HepG2 (cell line): ENCODE measurements around the gene PIP5K1A. TPM values are rescaled to one million over a fixed set of nuclear protein-coding genes. Genes with fewer than 3 reads are reported as not detected.
A peak's percentile ranks its signal among the peaks of the same experiment; 100 is the strongest.

Experiments
- CREM ChIP-seq, 2 experiments: sonication (generic) in 1 of 2; formaldehyde crosslinking in 1 of 2; IDR thresholded peaks; 2 replicates each; pipeline versions ENCODE4 v1.4.0 to v1.6.1; 2016 to 2020; ENCODE audit warnings: antibody characterized with exemption in 1 of 2, mild to moderate bottlenecking in 1 of 2, missing genetic modification reagents in 1 of 2
- MEIS2 ChIP-seq: sonication (generic); formaldehyde crosslinking; IDR thresholded peaks from 2 replicates; pipeline ENCODE4 v1.9.0; 2021; ENCODE audit warnings: mild to moderate bottlenecking, missing genetic modification reagents
- U2AF2 ChIP-seq: fragments of 200-400 bp; formaldehyde crosslinking; IDR thresholded peaks from 2 replicates; pipeline ENCODE4 v1.6.1; 2017; ENCODE audit warnings: low read depth, mild to moderate bottlenecking, low read length
- ZNF101 ChIP-seq: sonication (generic); formaldehyde crosslinking; IDR thresholded peaks from 2 replicates; pipeline ENCODE4 v1.4.0; 2020; ENCODE audit warnings: mild to moderate bottlenecking, low read depth, missing genetic modification reagents, borderline replicate concordance
- ZNF260 ChIP-seq: sonication (generic); formaldehyde crosslinking; IDR thresholded peaks from 2 replicates; pipeline ENCODE4 v1.4.0; 2020; ENCODE audit warnings: missing genetic modification reagents, low read depth, mild to moderate bottlenecking, borderline replicate concordance
- ZNF546 ChIP-seq: sonication (generic); formaldehyde crosslinking; conservative IDR thresholded peaks from 2 replicates; pipeline ENCODE4 v1.8.1; 2023; ENCODE audit warnings: mild to moderate bottlenecking, missing genetic modification reagents
- ZNF670 ChIP-seq: sonication (generic); formaldehyde crosslinking; IDR thresholded peaks from 2 replicates; pipeline ENCODE4 v1.8.0; 2022; ENCODE audit warnings: mild to moderate bottlenecking, missing genetic modification reagents, borderline replicate concordance
- ZNF777 ChIP-seq: sonication (generic); formaldehyde crosslinking; IDR thresholded peaks from 2 replicates; pipeline ENCODE4 v1.4.0; 2020; ENCODE audit warnings: missing genetic modification reagents
- polyA plus RNA-seq, 8 experiments: library from polyadenylated mRNA; depleted of rRNA in 3 of 8; stranded (reverse) in 7 of 8; unstranded in 1 of 8; fragments of >200 nt; fragmentation: Illumina TruSeq in 4 of 8; extraction: Trizol in 4 of 8; gene quantifications; 2 replicates each; pipeline versions ENCODE4 v1.2.1 to v1.2.3, GENCODE V29; 2011 to 2016; ENCODE audit warnings: low read depth in 4 of 8, missing spikeins in 1 of 8, mixed read lengths in 1 of 8; ENCODE audit not compliant: insufficient read depth in 1 of 8
- total RNA-seq, 5 experiments: library from RNA; depleted of rRNA; stranded (reverse); fragments of >200 nt; fragmentation: Illumina TruSeq; extraction: Trizol; gene quantifications; 2 replicates each; pipeline ENCODE4 v1.2.3, GENCODE V29; 2016; ENCODE audit warnings: low read depth in 1 of 5
- TF ChIP-seq, protein P1 (sequence below): sonication (generic); formaldehyde crosslinking; IDR thresholded peaks from 2 replicates; pipeline ENCODE4 v1.5.0; 2020; ENCODE audit warnings: missing genetic modification reagents
- TF ChIP-seq, protein P2 (sequence below): IDR thresholded peaks from 2 replicates; pipeline ENCODE4 v1.6.1; 2012; ENCODE audit warnings: low read length, improper control_type of control experiment
- TF ChIP-seq, protein P3 (sequence below): sonication (generic); formaldehyde crosslinking; IDR thresholded peaks from 2 replicates; pipeline ENCODE4 v1.4.0; 2020; ENCODE audit warnings: missing genetic modification reagents
- TF ChIP-seq, protein P4 (sequence below): sonication (generic); formaldehyde crosslinking; IDR thresholded peaks from 2 replicates; pipeline ENCODE4 v1.4.0; 2020; ENCODE audit warnings: missing genetic modification reagents
- TF ChIP-seq, protein P5 (sequence below): IDR thresholded peaks from 2 replicates; pipeline ENCODE4 v1.6.1; 2018; ENCODE audit warnings: missing genetic modification reagents, mild to moderate bottlenecking, missing compliant biosample characterization
- TF ChIP-seq, protein P6 (sequence below): sonication (generic); formaldehyde crosslinking; IDR thresholded peaks from 2 replicates; pipeline ENCODE4 v1.8.0; 2022; ENCODE audit warnings: missing genetic modification reagents, low read depth, mild to moderate bottlenecking, borderline replicate concordance
- TF ChIP-seq, protein P7 (sequence below): IDR thresholded peaks from 2 replicates; pipeline ENCODE4 v1.6.1; 2016; ENCODE audit warnings: missing biosample characterization, missing genetic modification reagents, low read depth

PIP5K1A gene
- total and polyA plus RNA-seq, 2 of the 13 experiments (the other 11 are each of a cell fraction or from before 2014, with no cell fraction given): 45.3 to 65.1 TPM

DNA sequence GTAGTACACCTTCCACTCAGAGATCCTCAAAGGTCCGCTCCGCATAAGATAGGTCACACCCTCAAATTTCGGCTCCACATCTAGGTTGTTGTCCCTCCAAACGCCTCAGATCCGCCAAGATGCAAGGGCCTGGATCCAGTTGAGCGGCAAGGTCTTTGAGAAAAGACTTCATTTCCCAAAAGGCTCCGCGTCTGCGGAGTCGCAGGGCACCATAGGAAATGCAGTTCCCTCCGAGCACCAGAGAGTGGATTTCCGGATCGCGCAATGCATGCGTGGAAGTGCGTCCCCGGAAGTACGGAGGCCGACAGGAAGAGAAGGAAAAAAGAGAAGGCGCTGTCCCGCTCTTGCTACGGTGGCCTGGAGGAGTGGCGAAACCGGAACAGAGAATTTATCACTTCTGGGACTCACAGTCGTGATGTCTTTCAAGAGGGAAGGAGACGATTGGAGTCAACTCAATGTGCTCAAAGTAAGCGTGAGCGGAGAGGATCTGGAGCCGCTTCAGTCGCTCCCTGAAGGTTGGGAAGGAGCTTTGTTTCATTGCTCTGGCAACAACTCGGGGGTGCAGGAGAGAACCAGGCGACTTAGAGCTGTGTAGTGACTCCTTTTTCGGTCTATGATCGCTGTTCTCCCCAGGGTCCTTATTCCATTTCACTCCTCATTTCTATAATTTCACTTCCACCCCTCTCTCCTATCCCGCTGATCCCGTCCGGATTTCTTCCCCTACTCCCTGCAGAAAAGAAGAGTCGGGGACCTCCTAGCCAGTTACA, 32.4 kb upstream of the PIP5K1A start, which contains the start of the genes LYSMD1 and SCNM1 (continued):
- TF ChIP-seq, protein P1, sequence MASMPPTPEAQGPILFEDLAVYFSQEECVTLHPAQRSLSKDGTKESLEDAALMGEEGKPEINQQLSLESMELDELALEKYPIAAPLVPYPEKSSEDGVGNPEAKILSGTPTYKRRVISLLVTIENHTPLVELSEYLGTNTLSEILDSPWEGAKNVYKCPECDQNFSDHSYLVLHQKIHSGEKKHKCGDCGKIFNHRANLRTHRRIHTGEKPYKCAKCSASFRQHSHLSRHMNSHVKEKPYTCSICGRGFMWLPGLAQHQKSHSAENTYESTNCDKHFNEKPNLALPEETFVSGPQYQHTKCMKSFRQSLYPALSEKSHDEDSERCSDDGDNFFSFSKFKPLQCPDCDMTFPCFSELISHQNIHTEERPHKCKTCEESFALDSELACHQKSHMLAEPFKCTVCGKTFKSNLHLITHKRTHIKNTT (CRISPR knock-in tag): peak; percentile 95
- TF ChIP-seq ZNF260 (CRISPR knock-in tag) (no peak), MEIS2 (CRISPR knock-in tag) (0 out of 2 replicates have a peak, but pooled peaks have one; percentile 40), CREM (IDR thresholded peaks at IDR 0.05) (peak; percentile 100), CREM (CRISPR knock-in tag; IDR thresholded peaks at IDR 0.05) (peak; percentile 38; the same call in 1 of the 2 replicates), U2AF2 (no peak), ZNF101 (CRISPR knock-in tag) (no peak), ZNF670 (CRISPR knock-in tag) (peak; percentile 81; the same call in 1 of the 2 replicates), ZNF777 (CRISPR knock-in tag) (peak; percentile 43; the same call in 1 of the 2 replicates), ZNF546 (no peak)
- TF ChIP-seq, protein P2, sequence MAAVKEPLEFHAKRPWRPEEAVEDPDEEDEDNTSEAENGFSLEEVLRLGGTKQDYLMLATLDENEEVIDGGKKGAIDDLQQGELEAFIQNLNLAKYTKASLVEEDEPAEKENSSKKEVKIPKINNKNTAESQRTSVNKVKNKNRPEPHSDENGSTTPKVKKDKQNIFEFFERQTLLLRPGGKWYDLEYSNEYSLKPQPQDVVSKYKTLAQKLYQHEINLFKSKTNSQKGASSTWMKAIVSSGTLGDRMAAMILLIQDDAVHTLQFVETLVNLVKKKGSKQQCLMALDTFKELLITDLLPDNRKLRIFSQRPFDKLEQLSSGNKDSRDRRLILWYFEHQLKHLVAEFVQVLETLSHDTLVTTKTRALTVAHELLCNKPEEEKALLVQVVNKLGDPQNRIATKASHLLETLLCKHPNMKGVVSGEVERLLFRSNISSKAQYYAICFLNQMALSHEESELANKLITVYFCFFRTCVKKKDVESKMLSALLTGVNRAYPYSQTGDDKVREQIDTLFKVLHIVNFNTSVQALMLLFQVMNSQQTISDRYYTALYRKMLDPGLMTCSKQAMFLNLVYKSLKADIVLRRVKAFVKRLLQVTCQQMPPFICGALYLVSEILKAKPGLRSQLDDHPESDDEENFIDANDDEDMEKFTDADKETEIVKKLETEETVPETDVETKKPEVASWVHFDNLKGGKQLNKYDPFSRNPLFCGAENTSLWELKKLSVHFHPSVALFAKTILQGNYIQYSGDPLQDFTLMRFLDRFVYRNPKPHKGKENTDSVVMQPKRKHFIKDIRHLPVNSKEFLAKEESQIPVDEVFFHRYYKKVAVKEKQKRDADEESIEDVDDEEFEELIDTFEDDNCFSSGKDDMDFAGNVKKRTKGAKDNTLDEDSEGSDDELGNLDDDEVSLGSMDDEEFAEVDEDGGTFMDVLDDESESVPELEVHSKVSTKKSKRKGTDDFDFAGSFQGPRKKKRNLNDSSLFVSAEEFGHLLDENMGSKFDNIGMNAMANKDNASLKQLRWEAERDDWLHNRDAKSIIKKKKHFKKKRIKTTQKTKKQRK: no peak
- TF ChIP-seq, protein P3, sequence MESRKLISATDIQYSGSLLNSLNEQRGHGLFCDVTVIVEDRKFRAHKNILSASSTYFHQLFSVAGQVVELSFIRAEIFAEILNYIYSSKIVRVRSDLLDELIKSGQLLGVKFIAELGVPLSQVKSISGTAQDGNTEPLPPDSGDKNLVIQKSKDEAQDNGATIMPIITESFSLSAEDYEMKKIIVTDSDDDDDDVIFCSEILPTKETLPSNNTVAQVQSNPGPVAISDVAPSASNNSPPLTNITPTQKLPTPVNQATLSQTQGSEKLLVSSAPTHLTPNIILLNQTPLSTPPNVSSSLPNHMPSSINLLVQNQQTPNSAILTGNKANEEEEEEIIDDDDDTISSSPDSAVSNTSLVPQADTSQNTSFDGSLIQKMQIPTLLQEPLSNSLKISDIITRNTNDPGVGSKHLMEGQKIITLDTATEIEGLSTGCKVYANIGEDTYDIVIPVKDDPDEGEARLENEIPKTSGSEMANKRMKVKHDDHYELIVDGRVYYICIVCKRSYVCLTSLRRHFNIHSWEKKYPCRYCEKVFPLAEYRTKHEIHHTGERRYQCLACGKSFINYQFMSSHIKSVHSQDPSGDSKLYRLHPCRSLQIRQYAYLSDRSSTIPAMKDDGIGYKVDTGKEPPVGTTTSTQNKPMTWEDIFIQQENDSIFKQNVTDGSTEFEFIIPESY: peak; percentile 55
- TF ChIP-seq, protein P4, sequence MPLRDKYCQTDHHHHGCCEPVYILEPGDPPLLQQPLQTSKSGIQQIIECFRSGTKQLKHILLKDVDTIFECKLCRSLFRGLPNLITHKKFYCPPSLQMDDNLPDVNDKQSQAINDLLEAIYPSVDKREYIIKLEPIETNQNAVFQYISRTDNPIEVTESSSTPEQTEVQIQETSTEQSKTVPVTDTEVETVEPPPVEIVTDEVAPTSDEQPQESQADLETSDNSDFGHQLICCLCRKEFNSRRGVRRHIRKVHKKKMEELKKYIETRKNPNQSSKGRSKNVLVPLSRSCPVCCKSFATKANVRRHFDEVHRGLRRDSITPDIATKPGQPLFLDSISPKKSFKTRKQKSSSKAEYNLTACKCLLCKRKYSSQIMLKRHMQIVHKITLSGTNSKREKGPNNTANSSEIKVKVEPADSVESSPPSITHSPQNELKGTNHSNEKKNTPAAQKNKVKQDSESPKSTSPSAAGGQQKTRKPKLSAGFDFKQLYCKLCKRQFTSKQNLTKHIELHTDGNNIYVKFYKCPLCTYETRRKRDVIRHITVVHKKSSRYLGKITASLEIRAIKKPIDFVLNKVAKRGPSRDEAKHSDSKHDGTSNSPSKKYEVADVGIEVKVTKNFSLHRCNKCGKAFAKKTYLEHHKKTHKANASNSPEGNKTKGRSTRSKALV (CRISPR knock-in tag): 0 out of 2 replicates have a peak, but pooled peaks have one; percentile 67
- TF ChIP-seq, protein P5, sequence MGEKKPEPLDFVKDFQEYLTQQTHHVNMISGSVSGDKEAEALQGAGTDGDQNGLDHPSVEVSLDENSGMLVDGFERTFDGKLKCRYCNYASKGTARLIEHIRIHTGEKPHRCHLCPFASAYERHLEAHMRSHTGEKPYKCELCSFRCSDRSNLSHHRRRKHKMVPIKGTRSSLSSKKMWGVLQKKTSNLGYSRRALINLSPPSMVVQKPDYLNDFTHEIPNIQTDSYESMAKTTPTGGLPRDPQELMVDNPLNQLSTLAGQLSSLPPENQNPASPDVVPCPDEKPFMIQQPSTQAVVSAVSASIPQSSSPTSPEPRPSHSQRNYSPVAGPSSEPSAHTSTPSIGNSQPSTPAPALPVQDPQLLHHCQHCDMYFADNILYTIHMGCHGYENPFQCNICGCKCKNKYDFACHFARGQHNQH (CRISPR knock-in tag): peak; percentile 54
- TF ChIP-seq, protein P6, sequence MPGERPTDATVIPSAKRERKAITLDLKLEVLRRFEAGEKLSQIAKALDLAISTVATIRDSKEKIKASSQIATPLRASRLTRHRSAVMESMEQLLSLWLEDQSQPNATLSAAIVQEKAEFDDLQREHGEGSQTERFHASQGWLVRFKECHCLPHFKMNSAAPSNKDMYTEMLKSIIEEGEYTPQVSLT (CRISPR knock-in tag): peak; percentile 94; the same call in 1 of the 2 replicates
- TF ChIP-seq, protein P7, sequence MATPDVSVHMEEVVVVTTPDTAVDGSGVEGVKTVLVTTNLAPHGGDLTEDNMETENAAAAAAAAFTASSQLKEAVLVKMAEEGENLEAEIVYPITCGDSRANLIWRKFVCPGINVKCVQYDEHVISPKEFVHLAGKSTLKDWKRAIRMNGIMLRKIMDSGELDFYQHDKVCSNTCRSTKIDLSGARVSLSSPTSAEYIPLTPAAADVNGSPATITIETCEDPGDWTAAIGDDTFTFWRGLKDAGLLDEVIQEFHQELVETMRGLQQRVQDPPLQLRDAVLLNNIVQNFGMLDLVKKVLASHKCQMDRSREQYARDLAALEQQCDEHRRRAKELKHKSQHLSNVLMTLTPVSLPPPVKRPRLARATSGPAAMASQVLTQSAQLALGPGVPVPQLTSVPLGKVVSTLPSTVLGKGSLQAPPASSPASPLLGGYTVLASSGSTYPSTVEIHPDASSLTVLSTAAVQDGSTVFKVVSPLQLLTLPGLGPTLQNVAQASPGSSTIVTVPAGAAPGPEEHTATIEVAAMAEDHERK (CRISPR knock-in tag): peak; percentile 76
